EH (cell line): ENCODE measurements around the gene GPATCH4.

Experiments used
- DNase-seq: peaks from one replicate; pipeline ENCODE4 v3.0.0-alpha.2; 2015; ENCODE audit warnings: low read depth

Gene GPATCH4

DNA sequence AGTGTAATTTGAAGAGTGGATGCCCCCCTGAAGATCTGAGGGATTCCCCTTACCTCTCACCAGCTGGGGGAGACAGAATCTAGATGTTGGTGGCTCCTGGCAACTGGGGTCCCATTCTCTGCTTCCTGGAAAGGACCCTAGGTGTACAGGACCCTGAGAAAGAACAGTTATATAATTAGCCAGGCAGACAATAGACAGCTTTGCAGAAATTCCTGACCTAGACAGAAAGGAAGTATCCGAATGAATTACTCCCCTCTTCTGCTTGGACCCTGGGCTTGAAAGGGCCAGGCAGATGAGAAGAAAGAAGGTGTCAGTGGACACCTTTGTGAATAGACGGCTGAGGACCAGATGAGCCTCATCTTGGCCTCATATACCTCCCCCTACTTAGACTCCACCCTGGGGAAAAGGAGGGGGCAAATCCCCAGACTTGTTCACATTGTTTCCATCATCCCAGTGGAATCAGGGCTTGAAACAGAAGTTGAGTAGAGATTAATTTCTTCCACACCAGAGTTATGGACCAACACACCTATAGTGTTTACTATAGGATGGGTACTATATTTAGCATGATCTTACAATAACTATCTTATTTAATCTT, 27.1 kb downstream of the GPATCH4 start:
- no peak for DNase-seq

- no peak for DNase-seq
Observed at GRCh38 chr1:156572663-156573018, 28.6 kb downstream of the GPATCH4 start.

GRCh38 chr1:156571919-156572662, 29.2 kb downstream of the GPATCH4 start, which contains the start of gene IQGAP3:
Gene IQGAP3, minus strand, starts transcription at chr1:156572565. Its CDS starts 36 bp downstream, at chr1:156572529.
- peak; percentile 88 for DNase-seq

GRCh38 chr1:156571261-156571852, 29.9 kb downstream of the GPATCH4 start:
- DNase-seq: peak; percentile 92

- no peak for DNase-seq
Observed at GRCh38 chr1:156566436-156566835, 34.8 kb downstream of the GPATCH4 start.

- DNase-seq: no peak
Observed at GRCh38 chr1:156565519-156565918, 35.8 kb downstream of the GPATCH4 start.

DNA sequence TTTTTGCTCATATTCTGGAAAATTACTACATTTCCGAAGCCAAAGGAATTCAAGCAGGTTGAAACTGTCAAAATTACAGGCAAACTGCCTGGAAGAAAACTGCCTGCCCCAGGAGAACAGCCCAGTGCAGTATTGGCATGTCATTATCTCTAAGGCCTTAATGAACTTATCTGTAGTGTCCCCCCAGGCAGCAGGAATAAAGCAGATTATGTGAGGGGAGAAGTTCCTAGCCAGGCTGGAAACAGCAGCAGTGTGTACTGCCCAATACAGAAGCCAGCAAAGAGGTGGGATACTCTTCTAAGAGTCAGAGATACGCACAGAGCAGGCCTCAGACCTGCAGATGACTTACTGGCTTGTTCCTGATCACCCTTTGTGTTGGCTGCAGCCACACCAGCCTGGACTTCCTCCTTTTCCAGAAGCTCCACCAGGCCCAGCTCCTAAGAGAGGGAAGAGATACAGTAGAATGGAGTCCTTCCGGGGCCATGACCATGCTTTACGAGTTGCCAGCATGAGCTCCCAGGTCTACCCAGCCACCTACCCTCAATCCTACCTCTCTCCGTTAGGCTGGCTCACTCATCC, 40.6 kb downstream of the GPATCH4 start:
- no peak for DNase-seq

GRCh38 chr1:156559797-156560385, 41.4 kb downstream of the GPATCH4 start:
- no peak for DNase-seq

DNA sequence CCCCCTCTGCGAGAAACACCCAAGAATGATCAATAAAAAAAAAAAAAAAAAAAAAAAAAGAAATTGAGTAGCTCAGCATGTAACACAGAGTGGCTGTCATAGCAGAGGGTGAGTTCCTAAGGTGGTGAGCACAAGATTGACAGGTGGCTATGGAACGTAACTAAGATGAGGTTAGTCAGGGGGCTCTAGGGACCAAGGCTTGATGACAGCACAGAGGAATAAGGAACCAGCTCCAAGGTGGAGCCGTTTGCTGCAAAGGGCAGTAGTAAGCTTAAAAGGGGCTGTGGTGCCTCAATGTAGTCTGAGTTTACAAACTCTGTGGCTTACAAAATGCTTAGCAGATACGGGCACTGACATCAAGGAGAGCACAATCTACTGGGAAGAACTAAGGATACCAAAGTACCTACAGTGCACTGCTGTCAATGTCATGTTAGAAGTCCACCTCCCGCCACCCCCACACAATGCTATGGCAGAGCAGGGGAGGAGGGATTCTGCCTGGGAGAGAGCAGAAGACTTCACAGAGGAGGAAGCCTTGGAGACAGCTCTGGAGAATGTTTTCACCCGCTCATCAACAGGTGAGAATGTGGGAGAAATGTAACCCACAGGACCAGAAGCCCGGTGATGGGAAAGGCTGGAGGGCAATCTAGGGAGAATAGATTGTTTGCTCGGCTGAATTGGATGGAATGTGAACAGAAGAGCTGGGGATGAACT, 42.0 kb downstream of the GPATCH4 start:
- no peak for DNase-seq

DNA sequence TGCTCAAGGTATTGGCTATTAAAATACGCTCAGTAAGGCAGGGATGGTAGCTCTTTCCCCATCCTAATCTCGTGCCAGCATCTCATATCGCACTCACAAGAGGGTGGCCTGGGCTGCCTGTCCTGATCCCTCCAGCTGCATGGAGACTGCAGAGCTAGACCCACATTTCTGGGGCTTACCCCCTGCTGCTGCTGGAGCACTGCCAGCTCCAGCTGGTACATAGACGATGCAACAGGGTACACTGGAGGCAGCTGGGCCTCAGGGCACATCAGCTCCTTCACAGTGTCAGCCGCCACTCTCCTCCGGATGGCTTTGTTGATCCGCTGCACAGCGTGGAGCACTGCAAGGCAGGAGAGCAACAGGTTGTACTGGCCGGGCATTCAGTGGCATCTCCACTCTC, 44.9 kb downstream of the GPATCH4 start:
- DNase-seq: no peak

DNA sequence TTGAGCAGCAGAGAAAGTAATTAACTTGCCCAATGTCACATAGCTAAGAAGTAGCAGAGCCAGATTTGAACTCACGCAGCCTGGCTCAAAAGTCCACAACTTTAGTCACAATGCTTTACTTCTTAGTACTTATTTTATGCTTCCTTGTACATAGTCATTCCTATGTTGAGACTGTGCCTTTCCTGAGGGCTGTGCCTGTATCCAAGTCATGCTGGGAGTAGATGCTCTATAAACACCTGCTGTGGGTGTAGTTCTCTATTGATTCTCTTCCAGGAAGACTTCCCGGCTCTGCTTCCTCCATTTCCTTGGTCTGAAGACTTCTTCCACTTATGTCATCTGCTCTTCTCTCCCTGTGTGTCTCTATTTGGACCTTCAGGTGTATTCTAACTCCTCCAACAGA, 45.6 kb downstream of the GPATCH4 start:
- DNase-seq: no peak

DNA sequence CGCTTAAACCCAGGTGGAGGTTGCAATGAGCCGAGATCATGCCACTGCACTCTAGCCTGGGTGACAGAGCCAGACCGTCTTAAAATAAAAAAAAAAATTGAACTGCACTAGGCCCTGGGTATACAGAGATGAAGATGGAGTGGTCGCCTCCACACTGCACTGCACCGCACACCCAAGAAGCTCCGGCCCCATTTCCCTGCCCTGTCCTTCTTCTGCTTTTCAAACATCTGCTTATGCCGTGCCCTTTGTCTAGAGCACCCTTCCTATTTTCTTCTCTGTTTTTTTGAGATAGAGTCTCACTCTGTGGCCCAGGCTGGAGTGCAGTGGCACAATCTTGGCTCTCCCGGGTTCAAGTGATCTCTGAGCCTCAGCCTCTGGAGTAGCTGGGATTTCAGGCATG, 46.3 kb downstream of the GPATCH4 start:
- DNase-seq: no peak

- DNase-seq: no peak
Observed at GRCh38 chr1:156553860-156554485, 47.3 kb downstream of the GPATCH4 start.

- peak; percentile 20 for DNase-seq
Observed at GRCh38 chr1:156552937-156553336, 48.3 kb downstream of the GPATCH4 start.

GRCh38 chr1:156552518-156552917, 48.8 kb downstream of the GPATCH4 start:
- DNase-seq: no peak

DNA sequence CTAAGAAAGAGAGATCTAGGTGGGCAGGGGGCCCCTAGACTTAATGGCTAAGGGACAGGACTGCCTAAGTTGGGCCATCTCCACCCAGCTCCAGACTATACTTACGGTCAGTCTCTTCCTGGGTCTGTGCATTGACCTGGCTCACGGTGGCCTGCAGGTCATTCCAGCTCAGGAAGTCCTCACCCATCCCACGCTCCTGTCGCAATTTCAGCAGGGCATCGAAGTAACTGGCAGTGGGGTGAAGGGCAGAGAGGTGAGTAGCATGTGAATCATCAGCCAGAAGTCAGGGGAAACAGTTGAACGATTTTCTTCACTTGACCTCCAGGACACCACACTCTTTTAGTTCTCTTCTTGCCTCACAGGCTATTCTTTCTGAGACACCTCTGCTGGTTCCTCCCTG, 49.4 kb downstream of the GPATCH4 start:
- peak; percentile 14 for DNase-seq

- no peak for DNase-seq
Observed at GRCh38 chr1:156551066-156551643, 50.1 kb downstream of the GPATCH4 start.

DNA sequence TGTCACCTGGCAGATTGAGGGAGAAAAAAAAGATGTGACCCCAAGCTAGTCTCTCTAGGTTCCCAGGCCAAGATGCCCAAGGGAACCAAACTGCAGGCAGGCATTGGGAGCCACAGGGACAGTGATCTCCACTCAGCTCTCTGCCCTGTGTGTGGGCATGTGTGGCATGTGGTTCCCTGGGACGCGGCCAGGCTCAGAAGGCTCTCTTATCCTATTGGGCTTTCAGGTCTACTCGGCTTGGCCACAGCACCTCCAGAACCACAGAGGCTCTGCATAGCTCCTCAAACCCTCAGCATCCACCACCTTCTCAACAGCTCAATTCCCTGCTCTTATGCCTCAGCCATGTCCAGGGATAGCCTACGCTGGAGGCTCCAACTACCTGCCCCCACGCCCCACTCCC, 50.9 kb downstream of the GPATCH4 start:
- no peak for DNase-seq

DNA sequence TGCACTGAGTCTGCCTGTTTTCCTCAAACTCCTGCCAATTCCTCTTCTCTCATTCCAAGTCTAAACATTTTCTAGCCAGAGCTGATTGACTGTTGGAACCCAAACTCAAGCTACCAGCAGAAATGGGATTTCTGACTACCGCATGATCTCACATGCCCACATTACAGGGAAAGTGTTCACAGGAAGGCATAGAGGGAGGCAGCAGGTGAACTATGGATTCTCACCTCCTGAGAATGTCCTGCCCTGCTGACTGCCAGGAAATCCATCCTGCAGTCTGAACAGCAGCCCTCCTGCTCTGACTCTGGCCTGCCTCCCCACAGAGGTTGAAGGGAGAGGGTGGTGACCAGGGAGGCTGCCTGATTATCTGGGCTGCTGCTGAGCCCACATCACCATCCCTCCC, 51.4 kb downstream of the GPATCH4 start:
- no peak for DNase-seq

DNA sequence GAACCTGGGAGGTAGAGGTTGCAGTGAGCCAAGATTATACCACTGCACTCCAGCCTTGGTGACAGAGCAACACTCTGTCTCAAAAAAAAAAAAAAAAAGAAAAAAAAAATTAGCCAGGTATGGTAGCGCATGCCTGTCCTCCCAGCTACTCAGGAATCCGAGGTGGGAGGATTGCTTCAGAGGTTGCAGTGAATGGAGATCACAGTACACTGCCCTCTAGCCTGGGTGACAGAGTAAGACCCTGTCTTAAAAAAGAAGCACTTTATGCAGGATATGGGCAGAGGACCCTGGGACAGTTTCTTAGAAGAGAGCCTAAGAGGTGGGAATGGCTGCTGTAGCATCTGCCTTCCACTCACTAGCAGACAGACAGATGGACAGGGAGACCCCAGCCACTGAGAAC, 51.9 kb downstream of the GPATCH4 start:
- DNase-seq: no peak

DNA sequence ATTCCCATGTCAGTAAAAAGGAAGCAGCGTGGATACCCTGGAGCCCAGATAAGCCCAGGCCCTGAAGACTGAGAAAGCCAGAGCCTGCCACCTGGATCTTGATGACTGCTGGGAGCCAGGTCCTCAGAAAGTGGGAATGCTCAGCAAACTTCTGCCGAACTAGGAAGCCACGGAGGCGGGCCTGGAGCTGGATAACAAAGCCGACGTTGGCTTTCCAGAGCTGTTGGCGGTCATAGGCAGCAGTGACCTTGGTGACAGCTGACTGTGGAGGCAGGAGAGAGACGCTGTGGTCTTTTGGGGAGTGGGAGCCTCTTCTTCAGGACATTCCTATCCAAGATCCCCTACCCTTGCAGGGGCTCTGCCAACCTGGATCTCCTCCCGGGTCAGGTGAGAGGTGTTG, 53.3 kb downstream of the GPATCH4 start:
- DNase-seq: no peak
